HG03064 (cell line): ENCODE data around the gene ARHGEF5.
"Not testable (repeated sequence)": the region's sequence is repeated elsewhere in the genome, so short reads cannot be mapped to it uniquely, and the experiment has no call there.

Experiments
- ATAC-seq: cut with Tn5 transposase; IDR thresholded peaks from one replicate; pipeline ENCODE4 v1.9.1; 2021; ENCODE audit warnings: low read depth; ENCODE audit not compliant: unreplicated experiment

The ARHGEF5 gene

GRCh38 chr7:144355176-144355822 lies at the start of gene ARHGEF5:
Gene ARHGEF5 (plus strand): TSS chr7:144355402. CDS start chr7:144362670, 7,268 bp downstream.
- peak; percentile 74 for ATAC-seq

GRCh38 chr7:144309702-144310101 lies 45.5 kb upstream of the ARHGEF5 start:
- not testable (repeated sequence) for ATAC-seq

DNA sequence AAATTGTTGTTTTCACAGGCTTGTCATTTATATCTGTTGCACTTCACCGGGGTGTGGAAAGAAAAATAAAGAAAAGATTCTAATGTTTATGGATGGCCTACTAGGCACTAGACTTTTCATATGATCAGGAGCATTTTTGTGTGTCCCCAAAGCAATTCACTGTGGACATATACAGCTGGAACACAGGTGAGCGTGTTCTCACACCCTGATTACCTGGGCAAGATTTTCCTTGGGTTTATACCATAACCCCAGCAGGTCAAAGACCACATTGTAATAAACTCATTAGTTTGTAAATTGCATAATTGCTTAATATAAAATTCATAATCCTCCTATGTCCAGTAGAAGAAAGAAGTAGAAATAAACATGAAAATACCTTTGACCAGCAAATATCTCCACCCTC lies 44.0 kb upstream of the ARHGEF5 start:
- ATAC-seq: not testable (repeated sequence)

DNA sequence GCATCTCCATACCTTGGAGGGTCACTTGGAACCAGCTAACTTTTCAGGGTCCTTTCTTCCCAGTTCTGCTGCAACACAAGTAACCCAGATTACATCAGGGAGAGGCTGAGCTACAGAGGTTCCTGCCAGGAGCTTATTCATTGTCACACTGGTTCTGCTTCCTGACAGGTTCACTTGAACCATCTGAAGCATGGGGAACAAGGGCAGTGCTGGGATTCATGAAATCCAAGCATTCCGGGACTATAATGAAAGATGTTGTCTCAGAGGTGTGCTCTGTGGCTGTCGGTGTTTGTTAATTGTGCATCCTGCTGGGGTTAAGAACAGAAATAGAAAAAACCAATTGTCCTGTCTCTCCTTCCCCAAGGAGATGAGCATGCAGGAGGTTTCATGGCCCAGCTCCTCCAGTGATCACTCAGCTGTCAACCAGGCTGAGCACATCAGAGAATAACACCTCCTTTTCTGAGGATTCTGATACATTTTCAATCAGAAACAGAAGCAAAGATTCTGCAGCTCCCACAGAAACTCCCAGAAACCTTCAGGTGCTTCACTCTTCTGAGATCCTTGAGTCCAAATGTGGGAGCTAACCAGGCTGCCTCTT lies 43.2 kb upstream of the ARHGEF5 start, which contains the start of gene OR2A1:
TSS of gene OR2A1 (plus strand) at position 548 of the 598 bp plus-strand sequence. CDS start 5,706 bp downstream, outside the sequence.
- ATAC-seq: not testable (repeated sequence)

DNA sequence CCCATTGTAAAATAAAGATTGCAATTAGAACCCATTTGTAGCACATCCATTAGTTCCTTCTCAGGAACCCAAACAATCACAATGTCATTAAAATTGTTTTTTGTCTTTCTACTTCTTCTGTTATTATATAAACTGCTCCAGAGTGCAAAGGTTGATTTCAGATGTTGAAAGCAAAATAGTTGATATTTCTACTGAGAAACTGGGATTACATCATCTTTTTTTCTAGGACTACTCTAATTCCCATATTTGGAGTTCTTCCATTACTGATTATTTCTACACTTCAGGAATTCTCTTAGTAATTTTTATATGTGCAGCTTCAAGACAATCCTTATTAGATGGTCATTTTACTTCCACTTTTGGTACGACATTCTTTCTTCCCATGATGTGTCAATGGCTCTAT lies 37.7 kb upstream of the ARHGEF5 start:
- ATAC-seq: not testable (repeated sequence)

DNA sequence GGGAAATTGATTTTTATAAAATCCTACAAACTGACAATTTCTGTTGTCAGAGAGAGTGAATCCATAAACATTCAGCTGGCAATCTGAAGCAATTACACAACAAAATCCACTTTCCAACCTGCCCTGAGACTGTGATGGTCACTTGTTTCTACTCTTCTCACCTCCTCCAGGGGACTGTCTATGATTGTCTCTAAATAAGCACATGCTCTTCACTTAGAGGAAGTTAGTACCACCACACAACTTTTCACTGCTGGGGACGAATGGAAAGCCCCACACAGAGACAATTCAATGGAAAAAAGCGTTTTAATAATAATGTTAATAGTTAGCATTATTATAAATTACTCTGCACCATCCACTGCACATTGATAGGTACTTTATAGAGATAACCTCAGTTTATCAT lies 35.7 kb upstream of the ARHGEF5 start:
- ATAC-seq: not testable (repeated sequence)

DNA sequence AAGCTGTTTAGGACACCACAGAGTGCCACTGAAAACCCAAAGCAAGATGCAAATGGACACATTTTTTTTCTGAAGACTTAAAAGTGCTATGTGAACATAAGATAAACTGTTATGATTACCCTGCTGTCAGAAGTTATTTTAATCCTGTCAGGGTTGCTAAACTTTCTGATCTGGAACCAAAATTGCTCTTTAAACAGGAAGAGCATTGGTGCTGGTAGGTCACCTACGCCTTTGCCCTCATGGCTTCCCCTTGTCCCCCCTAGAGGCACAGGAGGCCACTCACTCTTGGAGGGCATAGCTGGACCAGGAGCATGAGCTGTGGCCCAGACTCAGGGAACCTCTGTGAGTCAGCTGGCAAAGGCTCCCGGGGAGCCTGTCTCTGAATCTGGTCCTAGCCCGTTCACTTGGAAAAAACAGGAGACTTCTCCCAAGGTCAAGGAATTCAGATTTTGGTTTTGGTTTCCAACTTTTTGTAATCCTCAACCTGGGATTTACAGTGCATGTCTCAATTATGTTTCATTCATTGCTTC lies 33.5 kb upstream of the ARHGEF5 start:
- not testable (repeated sequence) for ATAC-seq

- ATAC-seq: not testable (repeated sequence)
Observed at GRCh38 chr7:144323359-144323758, 31.8 kb upstream of the ARHGEF5 start.

GRCh38 chr7:144325868-144326267 lies 29.3 kb upstream of the ARHGEF5 start:
- ATAC-seq: not testable (repeated sequence)

- not testable (repeated sequence) for ATAC-seq
Observed at GRCh38 chr7:144330044-144330443, 25.2 kb upstream of the ARHGEF5 start.

DNA sequence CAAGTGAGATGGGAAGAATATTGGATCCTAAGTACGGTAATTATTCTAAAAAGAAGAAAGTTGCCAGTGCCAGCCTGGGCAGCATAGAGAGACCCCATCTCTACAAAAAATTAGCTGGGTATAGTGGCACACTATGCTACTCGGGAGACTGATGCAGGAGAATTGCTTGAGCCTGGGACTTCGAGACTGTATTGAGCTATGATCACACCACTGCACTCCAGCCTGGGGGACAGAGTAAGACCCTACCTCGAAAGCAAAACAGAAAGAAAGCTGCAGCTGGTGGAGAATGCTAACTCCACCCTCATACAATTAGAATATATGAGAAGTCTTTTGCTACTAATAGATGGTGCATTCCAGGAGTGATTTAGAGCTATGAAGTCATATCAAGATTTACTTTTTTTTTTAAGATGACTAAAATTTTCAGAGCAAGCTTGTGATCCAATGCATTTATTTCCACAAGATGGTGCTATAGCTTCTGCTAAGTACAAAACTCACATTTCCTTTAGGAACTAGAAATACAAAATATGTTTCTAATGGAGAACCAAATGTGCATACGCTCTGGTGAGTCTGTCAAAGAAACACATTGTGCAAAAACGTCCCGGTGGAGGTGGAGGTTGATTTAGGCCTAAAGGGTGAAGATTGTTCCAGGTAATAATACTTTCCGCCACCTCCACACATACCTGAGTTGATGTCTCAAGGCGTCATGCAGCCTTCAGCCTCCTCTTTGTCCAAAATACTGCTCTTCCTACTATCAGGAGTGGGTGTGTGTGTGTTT lies 23.8 kb upstream of the ARHGEF5 start:
- ATAC-seq: not testable (repeated sequence)

DNA sequence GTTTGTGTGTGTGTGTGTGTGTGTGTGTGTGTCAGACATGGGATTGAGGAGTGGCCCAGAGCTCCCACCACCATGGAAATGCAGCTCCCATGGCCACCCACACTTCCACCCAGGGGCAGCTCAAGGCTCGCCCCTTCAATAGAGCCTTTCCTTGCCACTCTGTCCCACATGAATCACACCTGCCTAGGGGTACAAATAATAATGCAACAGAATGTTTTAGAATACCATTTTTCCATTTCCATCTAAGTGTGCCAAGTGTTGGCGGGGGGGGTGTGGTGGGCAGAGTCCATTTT lies 23.3 kb upstream of the ARHGEF5 start:
- not testable (repeated sequence) for ATAC-seq

- not testable (repeated sequence) for ATAC-seq
Observed at GRCh38 chr7:144348625-144349024, 6.6 kb upstream of the ARHGEF5 start.

DNA sequence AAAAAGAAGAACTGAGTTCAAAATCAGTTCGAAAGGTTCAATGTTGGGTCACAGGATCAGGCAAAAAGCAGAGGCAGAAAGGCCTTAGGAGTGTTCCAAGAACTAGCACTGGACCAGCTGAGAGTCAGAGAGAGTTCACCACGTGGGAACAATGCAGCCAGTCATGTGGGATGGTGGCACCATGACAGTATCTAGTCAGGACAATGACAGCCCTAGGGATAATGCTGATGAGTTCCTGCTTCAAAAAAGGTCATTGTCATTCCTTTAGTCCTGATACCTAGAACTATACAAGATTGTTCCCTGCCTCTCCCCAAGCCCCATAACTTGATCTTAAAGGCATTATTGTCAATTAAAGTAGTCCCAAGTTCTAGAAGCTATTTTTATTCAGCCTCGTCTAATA lies 3.5 kb upstream of the ARHGEF5 start:
- ATAC-seq: not testable (repeated sequence)

DNA sequence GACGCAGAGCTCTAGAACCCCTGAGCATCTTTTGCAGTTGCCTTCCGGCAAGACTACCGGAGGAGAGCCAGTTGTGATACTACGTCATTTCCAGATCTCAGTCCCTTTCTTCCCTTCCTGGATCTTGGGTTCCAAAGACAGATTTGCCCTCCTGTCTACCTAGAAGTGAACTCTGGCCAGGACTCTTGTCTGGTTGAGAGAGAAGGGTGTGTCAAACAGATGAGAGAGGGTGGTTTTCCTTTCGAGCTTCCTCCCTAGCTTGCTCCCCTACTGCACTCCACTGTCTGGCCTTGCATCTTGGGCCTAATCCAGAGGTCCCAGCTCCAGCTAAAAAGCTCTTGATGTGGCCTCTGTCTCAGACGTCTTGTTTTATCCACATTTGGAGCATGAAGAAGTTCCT lies 983 bp downstream of the ARHGEF5 start:
- ATAC-seq: not testable (repeated sequence)

- not testable (repeated sequence) for ATAC-seq
Observed at GRCh38 chr7:144356860-144357259, 1.7 kb downstream of the ARHGEF5 start.

DNA sequence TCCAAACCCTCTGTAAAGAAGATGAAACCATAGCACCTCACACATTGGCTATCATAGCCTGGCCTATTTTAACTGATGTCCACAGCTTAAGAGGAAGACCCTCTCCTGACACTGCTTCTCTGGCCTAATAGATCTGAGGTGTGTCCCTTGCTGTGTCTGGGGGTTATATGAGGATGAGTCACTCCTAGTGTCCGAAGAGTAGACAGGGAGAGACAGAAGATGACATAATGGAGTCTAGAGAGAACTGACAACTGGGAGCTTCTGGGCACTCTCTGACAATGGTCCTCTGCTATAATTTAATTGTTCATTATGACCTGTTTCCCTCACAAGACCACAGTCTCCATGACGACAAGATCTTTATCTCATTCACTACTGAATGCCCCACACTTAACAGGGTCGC lies 6.9 kb downstream of the ARHGEF5 start:
- not testable (repeated sequence) for ATAC-seq

DNA sequence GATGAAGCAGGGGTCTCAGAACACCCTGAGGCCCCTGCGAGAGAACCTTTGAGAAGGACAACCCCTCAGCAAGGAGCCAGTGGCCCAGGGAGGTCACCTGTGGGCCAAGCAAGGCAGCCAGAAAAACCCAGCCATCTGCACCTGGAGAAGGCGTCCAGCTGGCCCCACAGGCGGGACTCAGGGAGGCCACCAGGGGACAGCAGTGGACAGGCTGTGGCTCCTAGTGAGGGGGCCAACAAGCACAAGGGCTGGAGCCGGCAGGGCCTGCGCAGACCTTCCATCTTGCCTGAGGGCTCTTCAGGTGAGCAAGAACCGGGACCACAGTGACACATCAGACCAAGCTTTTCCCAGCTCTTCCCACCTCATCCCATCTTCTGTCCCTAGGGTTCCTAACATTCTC lies 10.3 kb downstream of the ARHGEF5 start:
- not testable (repeated sequence) for ATAC-seq

DNA sequence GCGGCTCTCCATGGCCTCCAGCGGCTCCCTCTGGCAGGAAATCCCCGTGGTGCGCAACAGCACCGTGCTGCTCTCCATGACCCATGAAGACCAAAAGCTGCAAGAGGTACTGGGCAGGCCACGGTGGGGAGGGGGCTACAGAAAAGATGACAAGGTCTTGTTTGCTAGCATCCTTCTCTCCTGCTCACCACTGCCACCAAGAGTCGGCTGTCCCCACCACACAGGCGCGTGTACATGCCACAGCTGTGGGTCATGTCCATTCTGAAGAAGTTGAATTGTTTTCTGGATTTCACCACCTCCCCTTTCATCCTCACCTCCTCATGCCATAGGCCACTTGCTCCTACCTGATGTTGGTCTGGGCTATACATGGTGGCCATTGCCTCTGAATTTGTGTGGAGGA lies 12.0 kb downstream of the ARHGEF5 start:
- ATAC-seq: not testable (repeated sequence)

GRCh38 chr7:144369221-144369620 lies 14.0 kb downstream of the ARHGEF5 start:
- ATAC-seq: not testable (repeated sequence)

DNA sequence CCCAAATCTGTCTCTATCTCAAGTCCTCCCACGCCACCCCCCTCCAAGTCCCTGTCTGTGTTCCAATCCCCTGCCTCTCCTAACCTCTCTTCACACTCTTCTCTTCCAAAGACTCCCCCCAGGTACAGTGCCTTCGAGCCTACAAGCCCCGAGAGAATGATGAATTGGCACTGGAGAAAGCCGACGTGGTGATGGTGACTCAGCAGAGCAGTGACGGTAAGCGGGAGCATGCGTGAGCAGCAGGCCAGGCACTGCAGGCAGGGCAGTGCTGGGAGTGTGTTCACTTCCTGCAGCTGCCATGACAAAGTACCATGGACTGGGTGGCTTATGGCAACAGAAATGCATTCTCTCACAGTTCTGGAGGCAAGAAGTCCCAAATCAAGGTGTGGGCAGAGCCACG lies 23.4 kb downstream of the ARHGEF5 start:
- ATAC-seq: no peak
